Right lobe of liver (tissue), 6 donors: Measurements from ENCODE around the gene PTPRK. TPM values are rescaled to one million over a fixed set of nuclear protein-coding genes. Genes with fewer than 3 reads are reported as not detected.

Experiments used
- ATAC-seq, 4 donors: fragments of 200-7000 bp; cut with Tn5 transposase; one replicate each; pipeline ENCODE4 v1.9.1; 2020; ENCODE audit warnings: mild to moderate bottlenecking in 4 of 4, moderate library complexity in 4 of 4
- DNase-seq, 3 donors: peaks; one replicate each; pipeline ENCODE4 v3.0.0-alpha.2; 2020
- H3K27ac ChIP-seq, 3 donors: fragments of 200-600 bp; one replicate each; pipeline ENCODE4 v1.8.0; 2022
- H3K27me3 ChIP-seq, 2 donors: fragments of 200-600 bp; one replicate each; pipeline ENCODE4 v1.8.0; 2022
- H3K36me3 ChIP-seq, 4 donors: fragments of 200-600 bp; sonication (generic) in 1 of 4; one replicate each; pipeline versions ENCODE4 v1.5.1 to v1.8.0; 2017 to 2022; ENCODE audit warnings: control low read depth in 1 of 4
- H3K4me1 ChIP-seq, 4 donors: fragments of 200-600 bp; sonication (generic) in 1 of 4; one replicate each; pipeline versions ENCODE4 v1.5.1 to v1.8.0; 2017 to 2022; ENCODE audit warnings: control low read depth in 1 of 4
- H3K4me3 ChIP-seq, 3 donors: fragments of 200-600 bp; one replicate each; pipeline ENCODE4 v1.8.0; 2022
- H3K9me3 ChIP-seq, 4 donors: fragments of 200-600 bp; sonication (generic) in 1 of 4; one replicate each; pipeline versions ENCODE4 v1.5.1 to v1.8.0; 2017 to 2022; ENCODE audit warnings: control low read depth in 1 of 4
- CTCF ChIP-seq, 4 donors: fragments of 200-600 bp in 3 of 4; fragments of 450-650 bp in 1 of 4; IDR thresholded peaks; one replicate each; pipeline versions ENCODE4 v1.5.1 to v1.8.0; 2016 to 2022; ENCODE audit warnings: antibody characterized with exemption in 4 of 4, mild to moderate bottlenecking in 2 of 4
- POLR2A ChIP-seq: fragments of 450-650 bp; IDR thresholded peaks from one replicate; pipeline ENCODE4 v1.6.1; 2017; ENCODE audit warnings: antibody characterized with exemption, mild to moderate bottlenecking
- WGBS: methylation state at CpG from one replicate; pipeline ENCODE4 v1.1.6; 2018; ENCODE audit warnings: low coverage, low lambda C conversion rate; ENCODE audit not compliant: insufficient coverage; ENCODE audit errors: missing lambda C conversion rate; 5-methylcytosine and 5-hydroxymethylcytosine counted together
- intact Hi-C, 2 donors: fragments of 100-400 bp; cut with DNase I; formaldehyde crosslinking; loops; one replicate each; pipeline versions ENCODE4 v1.11.2 to v1.14.1; 2022
- total RNA-seq, 6 experiments: library from RNA; depleted of rRNA in 2 of 6; stranded (reverse); fragments of >200 nt in 2 of 6; fragmentation: NEBNext Ultra II Directional in 3 of 6; extraction: Animal tissue kit (Norgen Biotek cat#: 25700) in 3 of 6; gene quantifications; one replicate each; pipeline versions ENCODE4 v1.1.0 to v1.2.4, GENCODE V29; 2016 to 2023
- donor health status: DM: no; HTN: yes; CAD: no.
- donor health status: DM: no; HTN: no; CAD: no.
- donor health status: DM: no; HTN: no; CAD: no.
- donor health status: DM: no; HTN: yes; CAD: no.
- donor health status: DM: no; HTN: yes; CAD: no.

The PTPRK gene
- total RNA-seq, 6 experiments from 2014 or later, result 27.7 to 54.5 (median 35.7) TPM

GRCh38 chr6:128259730-128260685, 260.4 kb downstream of the PTPRK start:
- WGBS, result 62% methylated on average over 6 of the region's 6 CpGs
- intact Hi-C loops, result no loop called here
- ATAC-seq, result no peak

GRCh38 chr6:128259029-128259724, 261.2 kb downstream of the PTPRK start:
- H3K4me1 ChIP-seq, result peaks cover 0 to 10% (median 0%) of the 10 kb centered on the region in 4 donors
- H3K36me3 ChIP-seq, result no peaks in the 10 kb centered on the region
- TF ChIP-seq POLR2A (no peak), CTCF (IDR thresholded peaks at IDR 0.05) (no peak)
- ATAC-seq (peak in 3 of 4 donors; percentile 26 to 46 (median 28)), DNase-seq (no peak)
- WGBS, result 16% methylated on average over 2 of the region's 2 CpGs
- H3K27ac ChIP-seq, result no peak overlapping the region
- H3K4me3 ChIP-seq, result no peak overlapping the region
- no peaks in the 10 kb centered on the region for H3K27me3 ChIP-seq
- H3K9me3 ChIP-seq, result no peaks in the 10 kb centered on the region
- intact Hi-C loops, result no loop called here

More at GRCh38 chr6:128259730-128260685, 260.4 kb downstream of the PTPRK start:
- H3K27me3 ChIP-seq, result no peaks in the 10 kb centered on the region
- H3K4me3 ChIP-seq, result no peak overlapping the region
- H3K9me3 ChIP-seq, result no peaks in the 10 kb centered on the region
- H3K36me3 ChIP-seq, result no peaks in the 10 kb centered on the region
- peaks cover 0 to 10% (median 0%) of the 10 kb centered on the region in 4 donors for H3K4me1 ChIP-seq
- DNase-seq, result no peak
- TF ChIP-seq POLR2A (no peak), CTCF (IDR thresholded peaks at IDR 0.05) (no peak)
- no peak overlapping the region for H3K27ac ChIP-seq

- no peaks in the 10 kb centered on the region for H3K27me3 ChIP-seq
- H3K4me1 ChIP-seq, result peaks cover 0 to 10% (median 0%) of the 10 kb centered on the region in 4 donors
- H3K4me3 ChIP-seq, result no peak overlapping the region
- 90% methylated on average over 5 of the region's 5 CpGs for WGBS
- intact Hi-C loops, result no loop called here
- ATAC-seq (peak in 1 of 4 donors; percentile 21), DNase-seq (no peak)
- H3K27ac ChIP-seq, result no peak overlapping the region
- TF ChIP-seq POLR2A (no peak), CTCF (IDR thresholded peaks at IDR 0.05) (no peak)
- H3K9me3 ChIP-seq, result no peaks in the 10 kb centered on the region
- H3K36me3 ChIP-seq, result no peaks in the 10 kb centered on the region
Observed at GRCh38 chr6:128256095-128256494, 264.3 kb downstream of the PTPRK start.

- DNase-seq (no peak), ATAC-seq (no peak)
- Histone ChIP-seq H3K4me1 (no peaks in the 10 kb centered on the region), H3K36me3 (no peaks in the 10 kb centered on the region), H3K4me3 (no peak overlapping the region), H3K27me3 (no peaks in the 10 kb centered on the region), H3K27ac (no peak overlapping the region), H3K9me3 (no peaks in the 10 kb centered on the region)
- WGBS, result 89% methylated on average over 3 of the region's 4 CpGs
- TF ChIP-seq POLR2A (no peak), CTCF (IDR thresholded peaks at IDR 0.05) (no peak)
- intact Hi-C loops, result no loop called here
Observed at GRCh38 chr6:128252341-128253176, 267.8 kb downstream of the PTPRK start.
